Measurements from ENCODE around the gene FA2H. TPM values are rescaled to one million over a fixed set of nuclear protein-coding genes. Genes with fewer than 3 reads are reported as not detected.

FA2H gene
- total and polyA plus RNA-seq, 2 of the 13 experiments (the other 11 are each of a cell fraction or from before 2014, with no cell fraction given): 0.20 TPM; not detected in 1

DNA sequence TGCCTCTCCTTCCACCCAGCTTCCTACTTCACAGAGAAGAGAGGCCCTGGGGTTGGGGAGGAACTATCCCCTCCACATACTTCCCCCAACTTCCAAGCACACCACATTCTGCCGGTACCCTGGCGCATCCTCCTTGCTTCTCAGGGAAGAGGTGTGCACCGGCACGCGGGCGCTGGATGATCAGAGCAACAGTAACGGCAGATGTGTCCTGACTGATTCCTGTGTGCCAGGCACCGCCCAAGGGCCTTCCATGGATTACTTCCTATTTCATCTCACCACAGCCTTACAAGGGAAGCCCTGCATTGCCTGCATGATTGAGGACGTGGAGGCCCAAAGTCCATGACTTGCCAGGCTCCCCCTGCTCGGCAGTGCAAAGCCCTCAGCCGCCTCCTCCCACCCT is 52.9 kb downstream of the FA2H start:
- intact Hi-C loops (cut with micrococcal nuclease; ENCODE audit: unreplicated experiment) (no loop called here), in situ Hi-C loops (cut with HindIII; ENCODE audit: extremely low pct_ligation_motif_present, low pct_unique_long_range_greater_than_20kb) (no loop called here)
- H2AFZ ChIP-seq (ENCODE audit: low read length): no peak overlapping the region
- POLR2A ChIA-PET: no interaction called here
- no peak overlapping the region for H3K9ac ChIP-seq (ENCODE audit: insufficient read depth, low read depth, low read length)
- no peak for TF ChIP-seq ASH2L (IDR thresholded peaks at IDR 0.05; ENCODE audit: insufficient read length, low read depth, low read length)
- TF ChIP-seq, protein P1, sequence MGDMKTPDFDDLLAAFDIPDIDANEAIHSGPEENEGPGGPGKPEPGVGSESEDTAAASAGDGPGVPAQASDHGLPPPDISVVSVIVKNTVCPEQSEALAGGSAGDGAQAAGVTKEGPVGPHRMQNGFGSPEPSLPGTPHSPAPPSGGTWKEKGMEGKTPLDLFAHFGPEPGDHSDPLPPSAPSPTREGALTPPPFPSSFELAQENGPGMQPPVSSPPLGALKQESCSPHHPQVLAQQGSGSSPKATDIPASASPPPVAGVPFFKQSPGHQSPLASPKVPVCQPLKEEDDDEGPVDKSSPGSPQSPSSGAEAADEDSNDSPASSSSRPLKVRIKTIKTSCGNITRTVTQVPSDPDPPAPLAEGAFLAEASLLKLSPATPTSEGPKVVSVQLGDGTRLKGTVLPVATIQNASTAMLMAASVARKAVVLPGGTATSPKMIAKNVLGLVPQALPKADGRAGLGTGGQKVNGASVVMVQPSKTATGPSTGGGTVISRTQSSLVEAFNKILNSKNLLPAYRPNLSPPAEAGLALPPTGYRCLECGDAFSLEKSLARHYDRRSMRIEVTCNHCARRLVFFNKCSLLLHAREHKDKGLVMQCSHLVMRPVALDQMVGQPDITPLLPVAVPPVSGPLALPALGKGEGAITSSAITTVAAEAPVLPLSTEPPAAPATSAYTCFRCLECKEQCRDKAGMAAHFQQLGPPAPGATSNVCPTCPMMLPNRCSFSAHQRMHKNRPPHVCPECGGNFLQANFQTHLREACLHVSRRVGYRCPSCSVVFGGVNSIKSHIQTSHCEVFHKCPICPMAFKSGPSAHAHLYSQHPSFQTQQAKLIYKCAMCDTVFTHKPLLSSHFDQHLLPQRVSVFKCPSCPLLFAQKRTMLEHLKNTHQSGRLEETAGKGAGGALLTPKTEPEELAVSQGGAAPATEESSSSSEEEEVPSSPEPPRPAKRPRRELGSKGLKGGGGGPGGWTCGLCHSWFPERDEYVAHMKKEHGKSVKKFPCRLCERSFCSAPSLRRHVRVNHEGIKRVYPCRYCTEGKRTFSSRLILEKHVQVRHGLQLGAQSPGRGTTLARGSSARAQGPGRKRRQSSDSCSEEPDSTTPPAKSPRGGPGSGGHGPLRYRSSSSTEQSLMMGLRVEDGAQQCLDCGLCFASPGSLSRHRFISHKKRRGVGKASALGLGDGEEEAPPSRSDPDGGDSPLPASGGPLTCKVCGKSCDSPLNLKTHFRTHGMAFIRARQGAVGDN (CRISPR knock-in tag; IDR thresholded peaks at IDR 0.05): peak; percentile 23; the same call in 1 of the 2 replicates
- no peaks in the 10 kb centered on the region for H3K79me2 ChIP-seq (ENCODE audit: insufficient read depth, low read length)
- H4K20me1 ChIP-seq (ENCODE audit: insufficient read depth, low read length): no peaks in the 10 kb centered on the region
- no peak; the same call in 2 of the 3 replicates for ATAC-seq
- peaks cover 3% of the 10 kb centered on the region for H3K9me3 ChIP-seq (ENCODE audit: low read length)
- H3K27ac ChIP-seq (ENCODE audit: extremely low read length, insufficient read depth, low read length): no peak overlapping the region
- no TSS peak for BruUV-seq (replicated peaks)
- 46% methylated on average over 11 of the region's 11 CpGs for WGBS (ENCODE audit: low lambda C conversion rate)
- H3K4me3 ChIP-seq (replicated peaks in 1 of 3; ENCODE audit: insufficient read depth in 1 of 3, low read depth in 2 of 3, low read length in 3 of 3): no peak overlapping the region
- 0 out of 2 replicates have a peak, but pooled peaks cover 11% of the 10 kb centered on the region for H3K4me1 ChIP-seq (ENCODE audit: insufficient read depth, low read length)
- H3K4me2 ChIP-seq (ENCODE audit: low read depth, low read length): no peak overlapping the region
- no peak for DNase-seq (ENCODE audit: low spot score)
- H3K27me3 ChIP-seq (ENCODE audit: control insufficient read depth in 1 of 2, insufficient read depth in 2 of 2, low read length in 2 of 2): peaks cover 13 to 54% of the 10 kb centered on the region in 2 experiments
- CTCF ChIA-PET (ENCODE audit: low intra/inter-chr PET ratio, low total read pairs): no interaction called here
- H3K36me3 ChIP-seq (replicated peaks in 1 of 2; ENCODE audit: control insufficient read depth in 1 of 2, insufficient read depth in 2 of 2, low read length in 2 of 2): no peaks in the 10 kb centered on the region
- no peak for FAIRE-seq

DNA sequence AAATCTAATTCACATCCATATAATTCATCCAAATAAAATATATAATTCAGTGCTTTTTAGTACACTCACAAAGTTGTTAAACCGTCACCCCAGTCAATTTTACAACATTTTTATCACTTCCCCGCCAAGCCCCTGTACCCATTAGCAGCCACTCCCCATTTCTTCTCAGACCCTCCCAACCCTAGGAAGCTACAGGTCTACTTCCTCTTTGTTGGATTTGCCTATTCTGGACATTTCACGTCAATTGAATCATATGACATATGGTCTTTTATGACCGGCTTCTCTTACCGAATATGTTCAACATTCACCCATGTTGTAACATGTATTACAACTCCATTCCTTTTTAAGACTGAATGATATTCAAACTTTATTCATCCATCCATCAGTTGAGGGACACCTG is 54.0 kb downstream of the FA2H start:
- Histone ChIP-seq H3K9ac (ENCODE audit: insufficient read depth, low read depth, low read length) (no peak overlapping the region), H3K27ac (ENCODE audit: extremely low read length, insufficient read depth, low read length) (no peak overlapping the region), H3K9me3 (ENCODE audit: low read length) (no peaks in the 10 kb centered on the region), H3K36me3 (replicated peaks in 1 of 2; ENCODE audit: control insufficient read depth in 1 of 2, insufficient read depth in 2 of 2, low read length in 2 of 2) (no peaks in the 10 kb centered on the region), H3K4me3 (replicated peaks in 1 of 3; ENCODE audit: insufficient read depth in 1 of 3, low read depth in 2 of 3, low read length in 3 of 3) (no peak overlapping the region), H3K4me2 (ENCODE audit: low read depth, low read length) (no peak overlapping the region), H4K20me1 (ENCODE audit: insufficient read depth, low read length) (no peaks in the 10 kb centered on the region), H3K27me3 (ENCODE audit: control insufficient read depth in 1 of 2, insufficient read depth in 2 of 2, low read length in 2 of 2) (peaks cover 14 to 60% of the 10 kb centered on the region in 2 experiments), H3K79me2 (ENCODE audit: insufficient read depth, low read length) (no peaks in the 10 kb centered on the region), H2AFZ (ENCODE audit: low read length) (no peak overlapping the region), H3K4me1 (ENCODE audit: insufficient read depth, low read length) (0 out of 2 replicates have a peak, but pooled peaks cover 11% of the 10 kb centered on the region)
- ChIA-PET CTCF (ENCODE audit: low intra/inter-chr PET ratio, low total read pairs) (no interaction called here), POLR2A (no interaction called here)
- BruUV-seq (replicated peaks): no TSS peak
- in situ Hi-C loops (cut with HindIII; ENCODE audit: extremely low pct_ligation_motif_present, low pct_unique_long_range_greater_than_20kb) (no loop called here), intact Hi-C loops (cut with micrococcal nuclease; ENCODE audit: unreplicated experiment) (no loop called here)
- no peak for DNase-seq (ENCODE audit: low spot score)
- FAIRE-seq: no peak
- WGBS (ENCODE audit: low lambda C conversion rate): 57% methylated on average over 5 of the region's 5 CpGs
- ATAC-seq: no peak
- TF ChIP-seq MTF2 (CRISPR knock-in tag; IDR thresholded peaks at IDR 0.05; ENCODE audit: borderline replicate concordance) (no peak), ZNF33A (CRISPR knock-in tag; IDR thresholded peaks at IDR 0.05; ENCODE audit: borderline replicate concordance) (no peak), ZNF34 (CRISPR knock-in tag; IDR thresholded peaks at IDR 0.05; ENCODE audit: borderline replicate concordance) (no peak), KLF16 (CRISPR knock-in tag; IDR thresholded peaks at IDR 0.05) (no peak), ZZZ3 (CRISPR knock-in tag; IDR thresholded peaks at IDR 0.05; ENCODE audit: borderline replicate concordance) (no peak), ZFP82 (CRISPR knock-in tag; IDR thresholded peaks at IDR 0.05; ENCODE audit: borderline replicate concordance) (no peak), ZNF790 (CRISPR knock-in tag; IDR thresholded peaks at IDR 0.05; ENCODE audit: borderline replicate concordance) (no peak), MED1 (CRISPR knock-in tag; IDR thresholded peaks at IDR 0.05) (no peak), MTF1 (CRISPR knock-in tag; IDR thresholded peaks at IDR 0.05) (no peak), CCAR2 (optimal IDR thresholded peaks at IDR 0.05; ENCODE audit: low read depth, low read length) (no peak)
